GM12878 (cell line): Measurements from ENCODE around the gene TPD52L2. TPM values are rescaled to one million over a fixed set of nuclear protein-coding genes. Genes with fewer than 3 reads are reported as not detected.

ENCODE experiments used
- ATAC-seq: fragments of 200-7000 bp; cut with Tn5 transposase; 3 replicates; pipeline ENCODE4 v1.9.1; 2020; ENCODE audit warnings: mild to moderate bottlenecking, moderate library complexity
- BruUV-seq: library from RNA; stranded (reverse); fragments of 400-500 nt; replicated peaks from 2 replicates; lab custom pipeline; 2021; lab: Mats Ljungman, UMichigan
- CTCF ChIA-PET: fragments of 300-600 bp; sonication (Branson Sonifier 250); formaldehyde crosslinking; extraction: SDS; loops from one replicate; lab custom pipeline; 2021; ENCODE audit warnings: inconsistent platforms; lab: Yijun Ruan, JAX
- POLR2A ChIA-PET: fragments of 350-600 bp; formaldehyde crosslinking; extraction: SDS; loops from one replicate; lab custom pipeline; 2021; ENCODE audit warnings: inconsistent platforms; lab: Charles Lee
- RAD21 ChIA-PET: fragments of 300-600 bp; sonication (Branson Sonifier 250); formaldehyde crosslinking; loops from one replicate; lab custom pipeline; 2023; ENCODE audit warnings: antibody characterized with exemption; ENCODE audit not compliant: unreplicated experiment; lab: Charles Lee
- SMC1A ChIA-PET: fragments of 300-600 bp; sonication (Branson Sonifier 250); formaldehyde crosslinking; loops from one replicate; lab custom pipeline; 2023; ENCODE audit not compliant: unreplicated experiment, uncharacterized antibody; lab: Charles Lee
- DNase-seq: peaks from one replicate; pipeline ENCODE4 v3.0.0-alpha.2; 2011; ENCODE audit warnings: low read depth, low spot score
- FAIRE-seq: peaks from 3 replicates; lab custom pipeline; 2011; peaks lifted over from hg19 to GRCh38; lab: Jason Lieb, UNC
- H2AFZ ChIP-seq: 2 replicates; pipeline ENCODE4 v1.6.0; 2011; ENCODE audit warnings: low read depth, low read length, control low read depth; ENCODE audit not compliant: control insufficient read depth
- H3K27ac ChIP-seq: 2 replicates; pipeline ENCODE4 v1.5.1; 2011; ENCODE audit warnings: control low read depth; ENCODE audit not compliant: control insufficient read depth, insufficient read depth
- H3K27me3 ChIP-seq, 2 experiments: replicated peaks in 1 of 2; 2 replicates each; pipeline versions ENCODE4 v1.6.0 to v1.6.1; 2011; ENCODE audit warnings: low read length in 1 of 2; ENCODE audit not compliant: control insufficient read depth in 2 of 2, insufficient read depth in 2 of 2
- H3K36me3 ChIP-seq, 2 experiments: 2 replicates each; pipeline ENCODE4 v1.5.1; 2011; ENCODE audit warnings: low read length in 1 of 2; ENCODE audit not compliant: control insufficient read depth in 2 of 2, insufficient read depth in 2 of 2
- H3K4me1 ChIP-seq: 2 replicates; pipeline ENCODE4 v1.6.1; 2011; ENCODE audit warnings: mild to moderate bottlenecking, low read length, moderate library complexity, mixed read lengths; ENCODE audit not compliant: control insufficient read depth, insufficient read depth
- H3K4me2 ChIP-seq: 2 replicates; pipeline ENCODE4 v1.6.0; 2011; ENCODE audit warnings: control low read depth; ENCODE audit not compliant: control insufficient read depth, insufficient read depth
- H3K4me3 ChIP-seq: fragments of 200-600 bp; sonication (generic); 2 replicates; pipeline ENCODE4 v1.5.1; 2016
- H3K79me2 ChIP-seq: 2 replicates; pipeline ENCODE4 v1.6.0; 2011; ENCODE audit warnings: low read length; ENCODE audit not compliant: control insufficient read depth, insufficient read depth
- H3K9ac ChIP-seq: 2 replicates; pipeline ENCODE4 v1.8.0; 2011; ENCODE audit warnings: low read length, control low read depth, mixed read lengths; ENCODE audit not compliant: control insufficient read depth, insufficient read depth
- H3K9me3 ChIP-seq: replicated peaks from 3 replicates; pipeline ENCODE4 v1.5.1; 2011; ENCODE audit warnings: mild to moderate bottlenecking, low read length; ENCODE audit not compliant: control insufficient read depth, insufficient read depth
- H4K20me1 ChIP-seq: 2 replicates; pipeline ENCODE4 v1.6.0; 2011; ENCODE audit not compliant: control insufficient read depth, insufficient read depth
- EED ChIP-seq: sonication (generic); IDR thresholded peaks from 2 replicates; pipeline ENCODE4 v1.6.1; 2016; ENCODE audit warnings: antibody characterized with exemption, low read depth
- FOS ChIP-seq: IDR thresholded peaks from 3 replicates; pipeline ENCODE4 v1.6.1; 2011; ENCODE audit warnings: borderline replicate concordance; ENCODE audit not compliant: insufficient read length; ENCODE audit errors: extremely low read depth
- HDAC2 ChIP-seq: fragments of 200-600 bp; sonication (generic); IDR thresholded peaks from 2 replicates; pipeline ENCODE4 v1.6.1; 2017
- NBN ChIP-seq: fragments of 450-650 bp; IDR thresholded peaks from 2 replicates; pipeline ENCODE4 v1.6.1; 2016
- NFXL1 ChIP-seq: fragments of 450-650 bp; IDR thresholded peaks from 2 replicates; pipeline ENCODE4 v1.6.1; 2017; ENCODE audit warnings: antibody characterized with exemption, mild to moderate bottlenecking, borderline replicate concordance
- NR2C2 ChIP-seq: IDR thresholded peaks from 2 replicates; pipeline ENCODE4 v1.6.1; 2011; ENCODE audit warnings: borderline replicate concordance, low read depth; ENCODE audit not compliant: control insufficient read depth, insufficient read length
- SMAD1 ChIP-seq: fragments of 450-650 bp; IDR thresholded peaks from 2 replicates; pipeline ENCODE4 v1.6.1; 2018; ENCODE audit warnings: mild to moderate bottlenecking, low read depth; ENCODE audit not compliant: partially characterized antibody
- SREBF2 ChIP-seq: IDR thresholded peaks from 2 replicates; pipeline ENCODE4 v1.6.1; 2012; ENCODE audit warnings: mild to moderate bottlenecking, low read length
- TCF3 ChIP-seq: IDR thresholded peaks from 2 replicates; pipeline ENCODE4 v1.6.1; 2012; ENCODE audit warnings: low read depth, mild to moderate bottlenecking, low read length, borderline replicate concordance; ENCODE audit not compliant: insufficient read depth
- ZNF274 ChIP-seq: IDR thresholded peaks from one replicate; pipeline ENCODE4 v1.8.0; 2011; ENCODE audit not compliant: insufficient read length, insufficient read depth
- WGBS: methylation state at CpG from one replicate; pipeline ENCODE4 v1.1.6; 2016; ENCODE audit warnings: low lambda C conversion rate; ENCODE audit not compliant: insufficient replicate concordance, insufficient coverage; ENCODE audit errors: missing lambda C conversion rate; 5-methylcytosine and 5-hydroxymethylcytosine counted together
- in situ Hi-C: fragments of 300-500 bp; cut with MboI; formaldehyde crosslinking; loops from 9 replicates; pipeline ENCODE4 v1.14.3; 2018; ENCODE audit warnings: mixed read lengths
- intact Hi-C: fragments of 100-400 bp; cut with micrococcal nuclease; formaldehyde crosslinking; loops from one replicate; pipeline ENCODE4 v1.14.2; 2022; ENCODE audit not compliant: unreplicated experiment
- polyA plus RNA-seq, 11 experiments: library from polyadenylated mRNA; depleted of rRNA in 4 of 11; unstranded in 6 of 11; stranded (reverse) in 5 of 11; fragments of >200 nt; fragmentation: Nextera tagmentation in 4 of 11; fragmentation: Illumina TruSeq in 1 of 11; extraction: Ambion mirVana in 4 of 11; extraction: Trizol in 1 of 11; gene quantifications; 1 replicate in 1 of 11; 2 replicates in 10 of 11; pipeline versions ENCODE4 v1.2.1 to v1.2.3, GENCODE V29; 2011 to 2016; ENCODE audit warnings: inconsistent platforms in 2 of 11, missing spikeins in 2 of 11, low read depth in 1 of 11
- total RNA-seq, 4 experiments: library from RNA; depleted of rRNA in 3 of 4; stranded (reverse); fragments of >200 nt in 3 of 4; fragmentation: Illumina TruSeq in 1 of 4; extraction: Trizol in 1 of 4; gene quantifications; 2 replicates each; pipeline versions ENCODE4 v1.2.1 to v1.2.3, GENCODE V29; 2013 to 2021

Gene TPD52L2
- total and polyA plus RNA-seq, 10 of the 15 experiments (the other 5 are each of a cell fraction or from before 2014, with no cell fraction given): 1.6 to 71.0 (median 46.3) TPM

DNA sequence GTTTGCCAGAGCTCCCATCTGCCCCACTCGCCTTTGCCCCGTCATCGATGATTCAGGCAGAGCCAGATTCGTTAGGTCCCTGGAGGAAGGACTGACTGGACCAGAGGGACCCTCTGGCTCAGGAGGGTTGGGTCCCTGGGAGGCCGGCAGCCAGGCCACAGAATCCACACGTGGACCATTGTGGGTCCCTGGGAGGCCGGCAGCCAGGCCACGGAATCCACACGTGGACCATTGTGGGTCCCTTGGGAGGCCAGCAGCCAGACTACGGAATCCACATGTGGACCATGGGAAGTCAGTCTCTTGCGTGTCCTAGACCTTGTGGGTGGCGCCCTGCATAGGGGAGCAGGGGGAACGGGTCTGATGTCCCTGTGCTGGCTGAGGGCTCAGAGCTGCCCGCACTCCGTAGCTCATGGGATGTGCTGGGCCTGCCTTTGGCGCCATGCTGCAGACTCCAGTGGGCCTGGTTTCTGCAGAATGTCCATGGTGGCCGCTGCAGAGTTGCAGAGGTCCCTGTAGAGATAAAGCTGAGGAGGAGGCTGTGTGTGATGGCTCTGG lies 67.6 kb downstream of the TPD52L2 start:
- H3K27ac ChIP-seq: no peak overlapping the region
- no peak overlapping the region for H3K9ac ChIP-seq
- ChIA-PET RAD21 (no interaction called here), CTCF (no interaction called here), POLR2A (no interaction called here), SMC1A (no interaction called here)
- H2AFZ ChIP-seq: no peak overlapping the region
- no peaks in the 10 kb centered on the region for H3K4me1 ChIP-seq
- peaks cover 14 to 32% of the 10 kb centered on the region in 2 experiments for H3K36me3 ChIP-seq
- H3K27me3 ChIP-seq: no peaks in the 10 kb centered on the region
- H3K79me2 ChIP-seq: no peaks in the 10 kb centered on the region
- ATAC-seq: no peak
- TF ChIP-seq NFXL1: no peak
- TF ChIP-seq FOS: no peak
- TF ChIP-seq SREBF2: no peak
- no peak for TF ChIP-seq HDAC2
- WGBS: 91% methylated on average over 17 of the region's 17 CpGs
- H4K20me1 ChIP-seq: no peaks in the 10 kb centered on the region
- no peak overlapping the region for H3K4me3 ChIP-seq
- BruUV-seq: no TSS peak
- DNase-seq: no peak
- intact Hi-C loops (no loop called here), in situ Hi-C loops (no loop called here)
- H3K9me3 ChIP-seq: no peaks in the 10 kb centered on the region
- no peak overlapping the region for H3K4me2 ChIP-seq
- no peak for FAIRE-seq

DNA sequence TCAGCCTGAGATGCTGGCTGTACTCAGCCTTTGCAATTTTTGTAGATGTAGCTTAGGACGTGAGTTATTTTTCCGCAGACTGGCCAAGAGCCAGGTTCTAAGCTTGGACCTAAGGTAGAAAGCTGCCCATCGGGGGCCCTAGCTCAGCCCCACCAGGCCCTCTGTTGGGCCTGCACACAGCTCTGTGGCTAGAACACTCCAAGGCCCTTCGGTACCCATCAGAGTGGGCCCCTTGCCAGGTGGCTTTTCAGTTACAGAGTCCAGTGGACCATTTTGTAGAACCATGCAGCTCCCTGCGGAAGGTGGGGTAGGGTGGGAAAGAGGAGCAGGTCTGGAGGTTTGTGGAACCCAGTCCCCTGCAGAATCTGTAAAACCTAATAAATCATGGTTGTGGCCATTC lies 68.6 kb downstream of the TPD52L2 start:
- Histone ChIP-seq H3K36me3 (peaks cover 7 to 30% of the 10 kb centered on the region in 2 experiments; a peak in 3 of 4 replicates), H3K4me3 (no peak overlapping the region), H3K9ac (no peak overlapping the region), H3K27me3 (no peaks in the 10 kb centered on the region), H3K79me2 (no peaks in the 10 kb centered on the region), H3K9me3 (no peaks in the 10 kb centered on the region), H4K20me1 (no peaks in the 10 kb centered on the region), H3K27ac (no peak overlapping the region), H3K4me1 (no peaks in the 10 kb centered on the region), H2AFZ (no peak overlapping the region), H3K4me2 (no peak overlapping the region)
- WGBS: 100% methylated on average over 5 of the region's 5 CpGs
- in situ Hi-C loops: no loop called here
- SMC1A ChIA-PET: no interaction called here
- FAIRE-seq: no peak
- TSS peak; percentile 49 for BruUV-seq
- ATAC-seq: no peak
- RAD21 ChIA-PET: no interaction called here
- CTCF ChIA-PET: interaction anchor here (0.6 kb wide), 1 partner anchor 55 kb away, joined by 3 read pairs; no protein-coding TSS in a partner anchor
- intact Hi-C loops: no loop called here
- TF ChIP-seq TCF3 (no peak), ZNF274 (no peak), NBN (no peak), SMAD1 (no peak), NR2C2 (no peak), EED (no peak)
- POLR2A ChIA-PET: no interaction called here
- DNase-seq: no peak
